Measurements from ENCODE around the gene ITSN1. TPM values are rescaled to one million over a fixed set of nuclear protein-coding genes. Genes with fewer than 3 reads are reported as not detected.
"Not testable (repeated sequence)": the region's sequence is repeated elsewhere in the genome, so short reads cannot be mapped to it uniquely, and the experiment has no call there.

ITSN1 gene
- total and polyA plus RNA-seq, 2 experiments from 2014 or later, result 77.9 to 95.7 TPM

DNA sequence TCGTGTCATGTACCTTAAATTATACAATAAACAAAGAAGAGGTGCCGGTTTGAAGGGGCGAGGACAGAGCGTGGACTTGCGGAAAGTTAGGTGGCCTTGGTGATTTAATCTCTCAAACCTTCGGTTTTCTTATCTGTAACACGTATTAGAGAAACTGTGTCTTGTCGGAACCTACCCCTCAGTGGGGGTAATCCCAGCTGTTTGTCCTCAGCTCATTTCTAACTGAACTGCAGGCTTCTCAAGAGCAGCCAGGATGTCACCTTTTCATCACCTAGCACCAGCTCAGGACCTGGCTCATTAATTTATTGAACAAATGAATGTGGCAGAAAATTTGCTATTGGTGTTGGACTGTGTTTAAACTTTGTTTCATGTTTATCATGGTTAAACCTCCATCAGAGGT lies 31.2 kb downstream of the ITSN1 start:
- no peaks in the 10 kb centered on the region for H3K36me3 ChIP-seq (ENCODE audit: insufficient read depth)
- Mint-ChIP-seq H3K9me3 (no peaks in the 10 kb centered on the region), H3K4me3 (no peak overlapping the region), H3K27me3 (ENCODE audit: insufficient read depth, low read depth, poor library complexity) (peaks cover 2% of the 10 kb centered on the region), H3K4me1 (peaks cover 40% of the 10 kb centered on the region), H3K27ac (peak overlapping the region; percentile 4; the same call in 1 of the 2 replicates), H3K36me3 (ENCODE audit: low read depth) (no peaks in the 10 kb centered on the region)
- DNase-seq (ENCODE audit: low spot score) (no peak), ATAC-seq (peak; percentile 59)
- no peaks in the 10 kb centered on the region for H3K27me3 ChIP-seq (ENCODE audit: insufficient read depth)
- H3K9me2 ChIP-seq (ENCODE audit: insufficient read depth), result no peaks in the 10 kb centered on the region
- H3F3A ChIP-seq (replicated peaks; ENCODE audit: low read depth), result no peaks in the 10 kb centered on the region
- TF ChIP-seq EZH2 (IDR thresholded peaks at IDR 0.05; ENCODE audit: low read depth, unreplicated experiment), result no peak
- no peak for TF ChIP-seq ZNF114 (CRISPR knock-in tag; IDR thresholded peaks at IDR 0.05)
- TF ChIP-seq NANOG (IDR thresholded peaks at IDR 0.05; ENCODE audit: borderline replicate concordance), result no peak
- H2AFZ ChIP-seq, result no peak overlapping the region
- peaks cover 100% of the 10 kb centered on the region for H3K79me2 ChIP-seq (replicated peaks; ENCODE audit: insufficient read depth)
- H3K4me1 ChIP-seq (ENCODE audit: insufficient read depth), result peaks cover 40% of the 10 kb centered on the region
- H3K4me3 ChIP-seq, result no peak overlapping the region
- H3K4me2 ChIP-seq, result peak overlapping the region; percentile 24; the same call in 1 of the 2 replicates
- peaks cover 8% of the 10 kb centered on the region; the same call in 1 of the 2 replicates for H4K20me1 ChIP-seq (replicated peaks; ENCODE audit: insufficient read depth)
- no peak overlapping the region for H3K27ac ChIP-seq (ENCODE audit: low read depth)

DNA sequence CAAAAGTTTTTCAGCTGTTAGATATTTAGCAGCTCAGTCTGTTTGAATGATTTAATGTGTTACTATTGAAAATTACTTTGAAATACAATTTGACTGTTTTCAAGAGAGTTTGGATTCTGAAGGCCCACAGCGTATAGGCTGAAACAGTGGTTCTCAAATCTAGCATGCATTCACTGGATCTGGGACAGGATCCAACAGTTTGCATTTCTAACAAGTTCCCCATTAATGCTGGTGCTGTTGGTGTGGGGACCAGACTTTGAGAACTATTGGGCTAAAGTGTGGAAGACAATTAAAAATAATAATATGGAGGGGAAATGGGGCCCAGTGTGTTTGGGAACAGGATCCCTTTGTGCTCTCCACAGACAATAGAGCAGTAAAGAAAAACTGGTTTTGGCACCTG lies 31.9 kb downstream of the ITSN1 start:
- Histone ChIP-seq H3K36me3 (ENCODE audit: insufficient read depth) (no peaks in the 10 kb centered on the region), H3K4me3 (no peak overlapping the region), H3F3A (replicated peaks; ENCODE audit: low read depth) (no peaks in the 10 kb centered on the region), H3K79me2 (replicated peaks; ENCODE audit: insufficient read depth) (peaks cover 100% of the 10 kb centered on the region), H4K20me1 (replicated peaks; ENCODE audit: insufficient read depth) (peaks cover under 1% of the 10 kb centered on the region; the same call in 1 of the 2 replicates), H3K9me2 (ENCODE audit: insufficient read depth) (no peaks in the 10 kb centered on the region), H2AFZ (no peak overlapping the region), H3K4me2 (peak overlapping the region; percentile 24), H3K4me1 (ENCODE audit: insufficient read depth) (peaks cover 41% of the 10 kb centered on the region), H3K27ac (ENCODE audit: low read depth) (no peak overlapping the region), H3K27me3 (ENCODE audit: insufficient read depth) (no peaks in the 10 kb centered on the region)
- Mint-ChIP-seq H3K27me3 (ENCODE audit: insufficient read depth, low read depth, poor library complexity) (peaks cover 2% of the 10 kb centered on the region), H3K27ac (peak overlapping the region; percentile 58; the same call in 1 of the 2 replicates), H3K9me3 (no peaks in the 10 kb centered on the region), H3K36me3 (ENCODE audit: low read depth) (no peaks in the 10 kb centered on the region), H3K4me3 (no peak overlapping the region), H3K4me1 (peaks cover 44% of the 10 kb centered on the region)
- no peak for DNase-seq (ENCODE audit: low spot score)
- TF ChIP-seq STAT1 (IDR thresholded peaks at IDR 0.05; ENCODE audit: unreplicated experiment) (no peak), CREB1 (CRISPR knock-in tag; IDR thresholded peaks at IDR 0.05; ENCODE audit: low read depth) (no peak)
- TF ChIP-seq, protein P1, sequence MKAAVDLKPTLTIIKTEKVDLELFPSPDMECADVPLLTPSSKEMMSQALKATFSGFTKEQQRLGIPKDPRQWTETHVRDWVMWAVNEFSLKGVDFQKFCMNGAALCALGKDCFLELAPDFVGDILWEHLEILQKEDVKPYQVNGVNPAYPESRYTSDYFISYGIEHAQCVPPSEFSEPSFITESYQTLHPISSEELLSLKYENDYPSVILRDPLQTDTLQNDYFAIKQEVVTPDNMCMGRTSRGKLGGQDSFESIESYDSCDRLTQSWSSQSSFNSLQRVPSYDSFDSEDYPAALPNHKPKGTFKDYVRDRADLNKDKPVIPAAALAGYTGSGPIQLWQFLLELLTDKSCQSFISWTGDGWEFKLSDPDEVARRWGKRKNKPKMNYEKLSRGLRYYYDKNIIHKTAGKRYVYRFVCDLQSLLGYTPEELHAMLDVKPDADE (IDR thresholded peaks at IDR 0.05), result no peak
- no peak for ATAC-seq

DNA sequence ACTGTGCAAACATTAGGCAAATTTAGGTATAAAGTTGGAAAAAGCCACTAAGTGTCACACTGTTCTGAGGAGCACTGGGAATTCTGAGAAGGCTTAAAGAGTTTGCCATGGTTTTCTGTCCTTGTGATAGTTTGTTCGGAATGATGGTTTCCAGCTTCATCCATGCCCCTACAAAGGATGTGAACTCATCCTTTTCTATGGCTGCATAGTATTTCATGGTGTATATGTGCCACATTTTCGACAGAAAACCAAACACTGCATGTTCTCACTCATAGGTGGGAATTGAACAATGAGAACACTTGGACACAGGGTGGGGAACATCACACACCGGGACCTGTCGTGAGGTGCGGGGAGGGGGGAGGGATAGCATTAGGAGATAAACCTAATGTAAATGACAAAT lies 34.4 kb downstream of the ITSN1 start:
- not testable (repeated sequence) for H3K9me3 Mint-ChIP-seq; ATAC-seq; H4K20me1 ChIP-seq (replicated peaks; ENCODE audit: insufficient read depth); DNase-seq (ENCODE audit: low spot score); H3K36me3 Mint-ChIP-seq (ENCODE audit: low read depth); H2AFZ ChIP-seq; H3K9me2 ChIP-seq (ENCODE audit: insufficient read depth); H3K4me2 ChIP-seq; H3K4me3 ChIP-seq; H3K36me3 ChIP-seq (ENCODE audit: insufficient read depth); H3K4me3 Mint-ChIP-seq; H3K27me3 Mint-ChIP-seq (ENCODE audit: insufficient read depth, low read depth, poor library complexity); H3K27ac Mint-ChIP-seq; H3F3A ChIP-seq (replicated peaks; ENCODE audit: low read depth); H3K27ac ChIP-seq (ENCODE audit: low read depth); H3K27me3 ChIP-seq (ENCODE audit: insufficient read depth)
- peaks cover 49% of the 10 kb centered on the region for H3K4me1 Mint-ChIP-seq
- peaks cover 35% of the 10 kb centered on the region for H3K4me1 ChIP-seq (ENCODE audit: insufficient read depth)
- peaks cover 99% of the 10 kb centered on the region for H3K79me2 ChIP-seq (replicated peaks; ENCODE audit: insufficient read depth)
